Kidney (tissue), 14 donors: Measurements from ENCODE around the gene MYBPC2. TPM values are rescaled to one million over a fixed set of nuclear protein-coding genes. Genes with fewer than 3 reads are reported as not detected.

Experiments
- DNase-seq, 5 donors: peaks; one replicate each; pipeline ENCODE4 v3.0.0-alpha.2; 2013 to 2020
- FAIRE-seq: peaks from 2 replicates; lab custom pipeline; 2012; peaks lifted over from hg19 to GRCh38; lab: Jason Lieb, UNC
- H3K27ac ChIP-seq, 2 donors: one replicate each; pipeline ENCODE4 v1.7.0; 2013; ENCODE audit warnings: low read depth in 2 of 2, low read length in 2 of 2, inconsistent platforms in 1 of 2
- H3K27me3 ChIP-seq: one replicate; pipeline ENCODE4 v1.7.1; 2013; ENCODE audit warnings: low read length, inconsistent platforms; ENCODE audit not compliant: control insufficient read depth, insufficient read depth
- H3K36me3 ChIP-seq, 3 donors: one replicate each; pipeline versions ENCODE4 v1.7.0 to v1.7.1; 2013; ENCODE audit warnings: low read length in 3 of 3, control low read depth in 1 of 3, inconsistent platforms in 1 of 3; ENCODE audit not compliant: insufficient read depth in 3 of 3, control insufficient read depth in 2 of 3
- H3K4me1 ChIP-seq, 3 donors: one replicate each; pipeline versions ENCODE4 v1.7.0 to v1.7.1; 2013; ENCODE audit warnings: low read length in 3 of 3, inconsistent platforms in 1 of 3, low read depth in 1 of 3; ENCODE audit not compliant: control insufficient read depth in 2 of 3, insufficient read depth in 2 of 3
- H3K4me3 ChIP-seq, 3 donors: one replicate each; pipeline versions ENCODE4 v1.7.0 to v1.8.1; 2013; ENCODE audit warnings: low read length in 3 of 3, control low read depth in 1 of 3, inconsistent platforms in 1 of 3
- H3K9ac ChIP-seq, 3 donors: one replicate each; pipeline versions ENCODE4 v1.7.0 to v1.7.1; 2013; ENCODE audit warnings: low read length in 3 of 3, control low read depth in 1 of 3, inconsistent platforms in 1 of 3
- H3K9me3 ChIP-seq, 3 donors: one replicate each; pipeline versions ENCODE4 v1.7.0 to v1.7.1; 2013; ENCODE audit warnings: low read length in 3 of 3, control low read depth in 1 of 3, inconsistent platforms in 1 of 3; ENCODE audit not compliant: control insufficient read depth in 2 of 3, insufficient read depth in 1 of 3
- CTCF ChIP-seq: IDR thresholded peaks from 3 replicates; pipeline ENCODE4 v1.5.1; 2012; ENCODE audit warnings: mild to moderate bottlenecking, moderate library complexity, borderline replicate concordance; ENCODE audit not compliant: insufficient read depth; ENCODE audit errors: extremely low read depth
- intact Hi-C: fragments of 100-400 bp; cut with DNase I; formaldehyde crosslinking; loops from one replicate; pipeline ENCODE4 v1.11.1; 2022
- polyA plus RNA-seq: library from polyadenylated mRNA; stranded (reverse); fragments of 350-450 nt; fragmentation: Illumina TruSeq; extraction: RNeasy Lipid Tissue Mini Kit (QIAGEN cat#74804); gene quantifications from one replicate; pipeline ENCODE4 v1.2.3, GENCODE V29; 2014; ENCODE audit warnings: low read depth, low replicate concordance; ENCODE audit not compliant: insufficient read depth
- total RNA-seq: library from RNA; stranded (reverse); fragmentation: NEBNext Ultra II Directional; extraction: Animal tissue kit (Norgen Biotek cat#: 25700); gene quantifications from one replicate; pipeline ENCODE4 v1.2.1, GENCODE V29; 2021
- donor health status: control.
- donor health status: control.
- donor health status: control.
- donor health status: control.
- donor health status: control.
- donor health status: DM: yes; HTN: yes; CAD: no.
- donor health status: Normal renal cell carcinoma (clear cell type).

The MYBPC2 gene
- total and polyA plus RNA-seq, 2 donors from 2014 or later = 0.98 TPM; not detected in 1

- Histone ChIP-seq H3K9ac (no peak overlapping the region), H3K36me3 (no peaks in the 10 kb centered on the region), H3K27ac (no peak overlapping the region), H3K4me1 (no peaks in the 10 kb centered on the region), H3K27me3 (peaks cover 5% of the 10 kb centered on the region), H3K4me3 (no peak overlapping the region), H3K9me3 (no peaks in the 10 kb centered on the region)
- TF ChIP-seq CTCF = no peak
- FAIRE-seq (no peak), DNase-seq (no peak)
- intact Hi-C loops = no loop called here
Measured at GRCh38 chr19:50422397-50423278, 10.1 kb upstream of the MYBPC2 start.

DNA sequence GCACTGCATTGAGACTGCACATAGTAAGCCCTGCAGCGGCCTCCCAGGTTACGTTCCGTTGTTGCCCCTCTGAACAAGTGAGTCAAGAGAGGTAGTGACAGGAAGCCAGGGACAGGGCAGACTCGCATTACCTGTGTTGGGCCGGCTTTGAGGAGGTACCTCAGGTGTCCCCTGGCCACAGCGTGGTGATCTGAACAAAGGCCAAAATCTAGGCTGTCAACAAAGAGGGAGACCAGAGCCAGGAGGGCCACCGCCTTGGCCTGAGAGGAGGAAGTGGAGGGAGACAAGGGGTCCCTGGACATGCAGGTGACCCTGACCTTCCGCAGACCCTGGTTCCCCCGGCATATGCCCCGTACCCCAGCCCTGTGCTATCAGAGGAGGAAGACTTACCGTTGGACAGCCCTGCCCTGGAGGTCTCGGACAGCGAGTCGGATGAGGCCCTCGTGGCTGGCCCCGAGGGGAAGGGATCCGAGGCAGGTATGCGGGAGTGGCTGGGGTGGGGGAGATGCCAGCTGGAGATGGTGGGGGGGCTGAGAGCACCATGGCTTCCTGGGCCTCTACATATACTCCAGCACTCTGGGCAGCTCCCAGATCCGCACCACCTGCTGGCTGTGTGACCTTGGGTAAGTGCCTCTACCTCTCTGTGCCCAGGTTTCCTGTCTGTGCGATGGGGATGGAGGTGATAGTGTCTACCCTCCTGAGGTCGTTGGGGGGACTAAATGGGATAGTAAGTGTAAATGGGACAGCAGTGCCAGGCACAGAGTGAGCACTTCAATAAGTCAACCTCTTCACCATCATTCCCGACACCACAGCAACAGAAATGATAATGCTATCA, 9.2 kb upstream of the MYBPC2 start:
- intact Hi-C loops = no loop called here
- no peak for DNase-seq
- no peak for TF ChIP-seq CTCF
- Histone ChIP-seq H3K27me3 (peaks cover 5% of the 10 kb centered on the region), H3K9ac (no peak overlapping the region), H3K4me1 (no peaks in the 10 kb centered on the region), H3K9me3 (no peaks in the 10 kb centered on the region), H3K36me3 (no peaks in the 10 kb centered on the region), H3K27ac (no peak overlapping the region), H3K4me3 (no peak overlapping the region)
- no peak for FAIRE-seq

GRCh38 chr19:50425581-50425980, 7.1 kb upstream of the MYBPC2 start:
- intact Hi-C loops = no loop called here
- H3K9me3 ChIP-seq = no peaks in the 10 kb centered on the region
- H3K4me3 ChIP-seq = no peak overlapping the region
- H3K36me3 ChIP-seq = no peaks in the 10 kb centered on the region
- H3K27me3 ChIP-seq = no peaks in the 10 kb centered on the region
- TF ChIP-seq CTCF = no peak
- H3K9ac ChIP-seq = no peak overlapping the region
- H3K4me1 ChIP-seq = no peaks in the 10 kb centered on the region
- no peak overlapping the region for H3K27ac ChIP-seq
- FAIRE-seq (no peak), DNase-seq (no peak)
